H54 (cell line): Measurements from ENCODE around the gene SHISA6.

ENCODE experiments used
- DNase-seq: peaks from one replicate; pipeline ENCODE4 v3.0.0; 2011; ENCODE audit warnings: low spot score, mixed read lengths; ENCODE audit not compliant: insufficient read length
- FAIRE-seq: peaks from 3 replicates; lab custom pipeline; 2011; peaks lifted over from hg19 to GRCh38; lab: Jason Lieb, UNC
- POLR2A ChIP-seq: IDR thresholded peaks from 2 replicates; pipeline ENCODE4 v1.6.1; 2011; ENCODE audit warnings: low read depth, mild to moderate bottlenecking, low read length

SHISA6 gene

GRCh38 chr17:11244776-11245175 lies 3.8 kb downstream of the SHISA6 start:
- no peak for FAIRE-seq
- no peak for TF ChIP-seq POLR2A
- no peak for DNase-seq

GRCh38 chr17:11245187-11245586 lies 4.2 kb downstream of the SHISA6 start:
- DNase-seq, result no peak
- TF ChIP-seq POLR2A, result no peak
- no peak for FAIRE-seq

GRCh38 chr17:11245791-11246190 lies 4.8 kb downstream of the SHISA6 start:
- DNase-seq (no peak), FAIRE-seq (no peak)
- no peak for TF ChIP-seq POLR2A

GRCh38 chr17:11250161-11250560 lies 9.1 kb downstream of the SHISA6 start:
- DNase-seq, result no peak
- TF ChIP-seq POLR2A, result no peak
- FAIRE-seq, result no peak

GRCh38 chr17:11251561-11252107 lies 10.6 kb downstream of the SHISA6 start:
- no peak for FAIRE-seq
- no peak for DNase-seq
- no peak for TF ChIP-seq POLR2A

- no peak for TF ChIP-seq POLR2A
- no peak for DNase-seq
- FAIRE-seq, result no peak
Measured at GRCh38 chr17:11252146-11252545, 11.1 kb downstream of the SHISA6 start.

- no peak for TF ChIP-seq POLR2A
- DNase-seq (no peak), FAIRE-seq (no peak)
Measured at GRCh38 chr17:11256877-11257276, 15.9 kb downstream of the SHISA6 start.

GRCh38 chr17:11264183-11264871 lies 23.3 kb downstream of the SHISA6 start:
- no peak for DNase-seq
- no peak for FAIRE-seq
- TF ChIP-seq POLR2A, result no peak

GRCh38 chr17:11267999-11268575 lies 27.1 kb downstream of the SHISA6 start:
- no peak for FAIRE-seq
- no peak for TF ChIP-seq POLR2A
- DNase-seq, result no peak

- FAIRE-seq, result no peak
- no peak for DNase-seq
Measured at GRCh38 chr17:11269210-11269609, 28.2 kb downstream of the SHISA6 start.

GRCh38 chr17:11272191-11272590 lies 31.2 kb downstream of the SHISA6 start:
- no peak for FAIRE-seq
- DNase-seq, result no peak
- TF ChIP-seq POLR2A, result no peak

More at GRCh38 chr17:11269210-11269609, 28.2 kb downstream of the SHISA6 start:
- no peak for TF ChIP-seq POLR2A

GRCh38 chr17:11273596-11273995 lies 32.6 kb downstream of the SHISA6 start:
- TF ChIP-seq POLR2A, result no peak
- DNase-seq (no peak), FAIRE-seq (no peak)

- FAIRE-seq, result no peak
- TF ChIP-seq POLR2A, result no peak
- no peak for DNase-seq
Measured at GRCh38 chr17:11274106-11274505, 33.1 kb downstream of the SHISA6 start.

- TF ChIP-seq POLR2A, result no peak
- DNase-seq, result no peak
- no peak for FAIRE-seq
Measured at GRCh38 chr17:11276486-11276885, 35.5 kb downstream of the SHISA6 start.
